Osteocyte (in vitro differentiated cells): ENCODE data around the gene SEM1. TPM values are rescaled to one million over a fixed set of nuclear protein-coding genes. Genes with fewer than 3 reads are reported as not detected.

Experiments used
- DNase-seq: peaks from one replicate; pipeline ENCODE4 v3.0.0; 2021; ENCODE audit warnings: mixed read lengths; ENCODE audit not compliant: unreplicated experiment; ENCODE audit errors: extremely low spot score
- H3K27ac Mint-ChIP-seq: one replicate; pipeline ENCODE4 v1.8.0; 2021; ENCODE audit warnings: mild to moderate bottlenecking, mixed read lengths; ENCODE audit not compliant: unreplicated experiment
- H3K27me3 Mint-ChIP-seq: one replicate; pipeline ENCODE4 v1.8.0; 2021; ENCODE audit warnings: mixed read lengths; ENCODE audit not compliant: unreplicated experiment
- H3K36me3 Mint-ChIP-seq: one replicate; pipeline ENCODE4 v1.8.0; 2021; ENCODE audit warnings: mixed read lengths; ENCODE audit not compliant: unreplicated experiment
- H3K4me1 Mint-ChIP-seq: one replicate; pipeline ENCODE4 v1.8.0; 2021; ENCODE audit warnings: mixed read lengths; ENCODE audit not compliant: unreplicated experiment
- H3K4me3 Mint-ChIP-seq: one replicate; pipeline ENCODE4 v1.8.0; 2021; ENCODE audit warnings: mild to moderate bottlenecking, moderate library complexity, mixed read lengths; ENCODE audit not compliant: unreplicated experiment
- H3K9me3 Mint-ChIP-seq: one replicate; pipeline ENCODE4 v1.8.0; 2021; ENCODE audit warnings: mixed read lengths; ENCODE audit not compliant: unreplicated experiment
- total RNA-seq: library from RNA; stranded (reverse); gene quantifications from 2 replicates; pipeline ENCODE4 v1.2.1, GENCODE V29; 2021
- TF ChIP-seq, protein P1 (sequence below): fragments of 200-600 bp; sonication (generic); IDR thresholded peaks from 2 replicates; pipeline ENCODE4 v1.5.0; 2021; ENCODE audit warnings: antibody characterized with exemption, mild to moderate bottlenecking, moderate library complexity

The SEM1 gene
- total RNA-seq, 1 donor from 2014 or later = 46.5 TPM

DNA sequence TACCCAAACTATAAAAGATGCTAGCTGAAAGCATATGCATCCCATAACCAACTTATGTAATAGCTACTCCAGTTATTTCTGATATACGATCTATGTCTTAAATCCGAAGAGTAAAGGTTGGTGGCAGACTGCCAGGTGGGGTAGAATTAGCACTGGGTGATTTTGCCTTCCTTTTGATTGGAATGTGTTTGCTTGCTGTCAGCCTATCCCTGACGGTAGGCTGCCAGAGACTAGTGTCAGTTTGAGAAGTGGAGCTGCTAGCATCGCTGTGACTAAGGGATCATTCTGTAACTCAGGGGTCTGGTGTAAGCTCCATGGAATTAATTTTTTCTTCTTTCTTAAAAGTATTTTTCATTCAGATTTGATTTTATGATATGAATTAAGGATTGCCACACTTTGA lies 9.5 kb upstream of the SEM1 start:
- no peaks in the 10 kb centered on the region for H3K36me3 Mint-ChIP-seq
- peaks cover 39% of the 10 kb centered on the region for H3K27me3 Mint-ChIP-seq
- peaks cover 13% of the 10 kb centered on the region for H3K4me1 Mint-ChIP-seq
- no peak overlapping the region for H3K27ac Mint-ChIP-seq
- no peaks in the 10 kb centered on the region for H3K9me3 Mint-ChIP-seq
- DNase-seq = no peak
- no peak overlapping the region for H3K4me3 Mint-ChIP-seq
- TF ChIP-seq, protein P1, sequence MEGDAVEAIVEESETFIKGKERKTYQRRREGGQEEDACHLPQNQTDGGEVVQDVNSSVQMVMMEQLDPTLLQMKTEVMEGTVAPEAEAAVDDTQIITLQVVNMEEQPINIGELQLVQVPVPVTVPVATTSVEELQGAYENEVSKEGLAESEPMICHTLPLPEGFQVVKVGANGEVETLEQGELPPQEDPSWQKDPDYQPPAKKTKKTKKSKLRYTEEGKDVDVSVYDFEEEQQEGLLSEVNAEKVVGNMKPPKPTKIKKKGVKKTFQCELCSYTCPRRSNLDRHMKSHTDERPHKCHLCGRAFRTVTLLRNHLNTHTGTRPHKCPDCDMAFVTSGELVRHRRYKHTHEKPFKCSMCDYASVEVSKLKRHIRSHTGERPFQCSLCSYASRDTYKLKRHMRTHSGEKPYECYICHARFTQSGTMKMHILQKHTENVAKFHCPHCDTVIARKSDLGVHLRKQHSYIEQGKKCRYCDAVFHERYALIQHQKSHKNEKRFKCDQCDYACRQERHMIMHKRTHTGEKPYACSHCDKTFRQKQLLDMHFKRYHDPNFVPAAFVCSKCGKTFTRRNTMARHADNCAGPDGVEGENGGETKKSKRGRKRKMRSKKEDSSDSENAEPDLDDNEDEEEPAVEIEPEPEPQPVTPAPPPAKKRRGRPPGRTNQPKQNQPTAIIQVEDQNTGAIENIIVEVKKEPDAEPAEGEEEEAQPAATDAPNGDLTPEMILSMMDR = no peak

DNA sequence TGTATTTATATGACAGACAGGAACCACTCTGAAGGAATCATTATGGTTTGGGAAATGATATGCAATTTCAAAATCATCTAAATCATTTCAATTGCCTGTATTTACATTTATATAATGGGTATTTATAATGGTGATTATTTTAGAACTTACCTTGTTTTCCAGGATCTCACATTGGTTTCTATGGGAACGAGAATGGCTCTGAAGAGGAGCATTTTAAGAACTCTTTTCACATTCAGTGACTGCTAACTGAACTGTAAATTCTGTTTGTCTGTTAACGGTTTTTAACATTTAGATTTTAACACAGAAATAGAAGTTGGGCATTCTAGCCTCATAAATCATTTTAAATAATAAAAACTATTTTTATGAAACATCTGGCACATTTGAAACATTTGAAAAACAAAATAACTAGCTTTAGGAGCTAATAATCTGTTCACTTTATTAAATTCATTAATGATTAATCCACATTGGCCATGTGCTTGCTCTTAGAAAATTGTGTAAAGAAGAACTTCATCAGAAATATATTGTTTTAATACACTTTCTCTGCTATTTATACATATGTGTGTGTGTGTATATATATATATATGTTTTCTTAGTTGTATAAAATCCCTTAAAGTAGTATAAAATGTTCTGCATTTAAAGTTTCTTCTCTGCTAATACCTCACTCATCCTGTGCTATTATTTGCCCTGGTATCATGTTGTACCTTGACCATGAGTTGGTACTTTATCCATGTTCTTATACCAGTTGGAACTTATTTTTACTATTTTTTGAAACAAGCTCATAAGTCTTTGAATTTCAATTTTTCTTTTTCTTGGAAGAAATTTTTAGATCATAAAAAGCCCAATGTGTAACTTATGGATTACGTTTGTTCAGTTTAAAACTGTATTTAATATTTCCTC lies 8.7 kb upstream of the SEM1 start:
- Mint-ChIP-seq H3K4me1 (peaks cover 13% of the 10 kb centered on the region), H3K4me3 (no peak overlapping the region), H3K27ac (no peak overlapping the region), H3K36me3 (no peaks in the 10 kb centered on the region), H3K27me3 (peaks cover 38% of the 10 kb centered on the region), H3K9me3 (no peaks in the 10 kb centered on the region)
- DNase-seq = no peak
- TF ChIP-seq, protein P1 = no peak

DNA sequence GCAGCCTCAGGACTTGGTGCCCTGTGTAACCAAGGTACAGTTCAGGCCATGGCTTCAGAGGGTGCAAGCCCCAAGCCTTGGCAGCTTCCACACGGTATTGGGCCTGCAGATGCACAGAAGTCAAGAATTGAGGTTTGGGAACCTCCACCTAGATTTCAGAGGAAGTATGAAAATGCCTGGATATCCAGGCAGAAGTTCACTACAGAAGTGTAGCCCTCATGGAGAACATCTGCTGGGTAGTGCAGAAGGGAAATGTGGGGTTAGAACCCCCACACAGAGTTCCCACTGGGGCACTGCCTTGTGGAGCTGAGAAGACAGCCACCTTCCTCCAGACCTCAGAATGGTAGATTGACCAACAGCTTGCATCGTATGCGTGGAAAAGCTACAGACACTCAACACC lies 3.4 kb upstream of the SEM1 start:
- TF ChIP-seq, protein P1 = no peak
- Mint-ChIP-seq H3K36me3 (no peaks in the 10 kb centered on the region), H3K4me1 (peaks cover 15% of the 10 kb centered on the region), H3K27ac (no peak overlapping the region), H3K27me3 (peaks cover 30% of the 10 kb centered on the region), H3K4me3 (no peak overlapping the region), H3K9me3 (no peaks in the 10 kb centered on the region)
- no peak for DNase-seq

GRCh38 chr7:96710544-96710943 lies 898 bp upstream of the SEM1 start:
- no peaks in the 10 kb centered on the region for H3K36me3 Mint-ChIP-seq
- peaks cover 22% of the 10 kb centered on the region for H3K4me1 Mint-ChIP-seq
- peaks cover 12% of the 10 kb centered on the region for H3K27me3 Mint-ChIP-seq
- no peak overlapping the region for H3K27ac Mint-ChIP-seq
- no peak for DNase-seq
- TF ChIP-seq, protein P1 = no peak
- H3K9me3 Mint-ChIP-seq = no peaks in the 10 kb centered on the region
- H3K4me3 Mint-ChIP-seq = no peak overlapping the region

DNA sequence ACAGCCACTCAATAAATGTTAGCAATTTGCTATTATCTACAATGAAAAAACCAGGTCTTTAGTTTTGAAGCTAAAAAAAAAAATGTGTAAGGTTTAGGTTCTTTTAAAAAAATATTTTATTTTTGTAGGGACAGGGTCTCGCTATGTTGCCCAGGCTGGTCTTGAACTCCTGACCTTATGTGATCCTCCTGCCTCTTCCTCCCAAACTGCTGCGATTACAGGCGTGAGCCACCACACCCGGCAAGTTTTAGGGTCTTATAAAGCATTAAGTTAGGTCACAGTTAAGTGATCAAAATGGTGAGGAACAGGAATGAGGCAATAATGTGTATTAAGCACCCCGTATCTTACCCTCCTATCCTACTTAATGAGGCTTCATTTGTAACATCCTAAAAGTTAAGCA lies 774 bp downstream of the SEM1 start:
- Mint-ChIP-seq H3K36me3 (no peaks in the 10 kb centered on the region), H3K4me3 (peak overlapping the region; percentile 91), H3K9me3 (no peaks in the 10 kb centered on the region), H3K27ac (peak overlapping the region; percentile 98), H3K27me3 (no peaks in the 10 kb centered on the region), H3K4me1 (peaks cover 22% of the 10 kb centered on the region)
- TF ChIP-seq, protein P1 = no peak
- no peak for DNase-seq
